ENCODE results near the gene ATOH1.

The ATOH1 gene

DNA sequence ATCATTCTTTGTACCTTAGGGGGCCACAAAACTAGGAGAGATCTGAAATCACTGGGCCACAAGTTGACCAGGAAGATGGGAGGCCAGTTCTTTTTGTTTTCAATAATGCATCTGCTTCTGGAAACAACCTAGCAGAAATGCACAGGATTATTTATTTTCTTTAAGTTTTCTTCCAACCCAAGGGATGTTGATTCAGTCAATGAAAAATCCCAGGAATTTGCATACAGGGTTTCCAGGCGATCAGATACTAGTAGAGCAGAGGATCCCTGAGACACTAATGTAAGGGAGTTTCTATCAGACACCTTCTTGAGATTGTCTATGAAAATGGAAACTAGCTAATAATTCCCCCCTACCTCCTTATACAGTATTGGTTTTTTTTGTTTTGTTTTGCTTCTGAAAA is 7.4 kb downstream of the ATOH1 start:
- peak; percentile 4 for DNase-seq

DNA sequence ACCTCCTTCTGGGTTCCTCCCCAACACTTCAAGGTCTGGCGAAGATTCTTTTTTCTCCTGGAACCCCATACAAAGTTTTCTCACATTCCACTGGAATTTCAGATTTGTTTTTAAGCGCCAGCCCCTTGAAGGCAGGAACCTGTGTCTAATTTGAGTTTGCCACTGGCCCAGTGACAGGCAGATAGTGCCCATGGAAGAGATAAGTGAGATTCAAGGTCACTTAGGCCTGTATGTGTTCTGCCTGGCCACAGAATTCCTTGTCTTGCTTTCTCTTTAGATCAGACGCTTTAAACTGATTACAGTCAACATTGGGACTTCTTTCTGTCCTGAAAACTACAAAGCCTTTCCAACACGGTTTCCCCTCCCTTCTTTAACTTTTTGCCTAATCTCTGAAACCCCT is 11.2 kb downstream of the ATOH1 start:
- DNase-seq: no peak

DNA sequence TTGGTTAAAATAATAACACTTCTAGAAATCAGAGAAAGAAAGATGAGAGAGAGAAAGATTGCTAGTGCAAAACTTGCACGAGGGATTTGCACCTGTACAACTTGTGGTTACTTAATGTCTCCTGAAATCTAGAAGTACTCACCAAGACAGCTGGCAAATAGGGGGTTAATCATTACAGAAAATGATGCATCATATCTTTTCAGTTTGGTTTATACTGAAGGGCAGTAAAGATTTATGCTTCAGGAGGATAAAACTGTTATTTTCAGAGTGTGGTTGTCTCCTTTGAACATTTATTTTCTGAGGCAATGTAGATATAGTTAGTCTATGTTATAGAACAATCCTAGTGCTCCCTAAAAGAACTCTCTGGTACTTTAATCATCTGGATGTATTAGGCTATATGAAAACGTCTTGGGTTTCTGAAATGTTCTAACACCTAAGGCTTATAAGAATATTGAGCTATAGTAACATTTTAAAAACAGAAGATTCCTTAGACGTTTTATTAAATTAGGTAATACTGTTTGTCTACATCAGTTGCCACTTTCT is 13.3 kb downstream of the ATOH1 start:
- no peak for DNase-seq

DNA sequence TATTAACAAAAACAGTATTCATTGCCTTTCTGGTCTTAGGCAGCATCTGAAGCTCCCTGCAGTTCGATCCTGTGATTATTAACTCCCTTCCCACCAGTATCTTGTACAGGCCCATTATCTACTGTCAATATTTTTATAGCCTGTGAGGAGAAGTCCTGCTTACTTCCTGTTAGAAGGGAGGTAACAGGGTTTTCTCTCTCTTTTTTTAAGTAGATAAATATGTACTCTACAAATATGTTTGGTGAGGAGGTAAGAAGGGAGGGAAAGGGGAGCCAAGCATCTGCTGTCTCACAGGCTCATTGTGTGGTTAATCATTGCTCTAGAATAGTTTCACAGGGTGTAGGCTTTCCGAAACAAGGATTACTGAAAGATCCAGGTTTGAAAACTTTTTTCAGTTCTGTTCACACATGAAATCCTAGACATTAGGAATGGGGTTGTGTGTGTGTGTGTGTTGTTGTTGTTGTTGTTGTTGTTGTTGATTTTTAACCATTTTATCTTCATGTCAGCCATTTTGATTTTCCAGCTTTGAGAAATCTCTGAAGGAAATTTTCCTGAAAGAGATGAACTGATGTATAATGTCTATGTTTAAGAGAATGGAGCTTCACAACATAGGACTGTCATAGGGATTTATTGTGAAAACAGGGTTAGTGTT is 14.2 kb downstream of the ATOH1 start:
- no peak for DNase-seq

DNA sequence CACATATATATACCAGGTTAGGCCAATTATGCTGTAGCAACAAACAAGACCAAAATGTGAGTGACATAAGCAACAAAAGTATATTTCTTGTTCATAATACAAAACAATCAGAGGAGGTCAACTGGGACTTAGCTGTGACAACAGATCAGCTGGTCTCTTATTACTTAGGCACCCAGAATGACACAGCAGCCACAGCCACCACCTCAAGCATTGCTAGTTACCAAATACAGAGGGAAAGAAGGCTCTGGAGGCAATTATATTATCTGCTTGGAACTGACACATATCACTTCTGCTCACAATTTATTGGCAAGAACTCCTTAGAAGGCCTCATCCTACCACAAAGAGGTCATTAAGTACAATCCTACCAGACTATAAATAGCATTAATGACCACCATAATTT is 15.2 kb downstream of the ATOH1 start:
- no peak for DNase-seq

DNA sequence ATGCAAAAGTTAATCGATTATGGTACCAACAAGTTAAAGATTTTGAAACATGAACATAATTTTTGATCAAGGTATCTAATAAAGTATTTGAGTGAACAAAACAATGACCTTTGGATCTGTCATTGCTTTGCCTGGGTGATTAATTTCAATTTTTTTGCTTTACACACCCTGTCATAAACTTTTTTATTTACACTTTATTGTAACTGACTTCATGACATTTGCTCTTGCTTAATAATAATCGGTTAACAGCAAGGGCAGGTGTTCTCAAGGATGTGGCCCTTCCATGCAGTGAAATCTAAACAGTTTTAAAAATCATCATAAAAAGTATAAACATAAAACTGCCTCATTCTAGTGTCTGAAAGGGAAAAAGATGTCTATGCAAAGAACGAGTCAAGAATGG is 24.1 kb downstream of the ATOH1 start:
- DNase-seq: no peak

DNA sequence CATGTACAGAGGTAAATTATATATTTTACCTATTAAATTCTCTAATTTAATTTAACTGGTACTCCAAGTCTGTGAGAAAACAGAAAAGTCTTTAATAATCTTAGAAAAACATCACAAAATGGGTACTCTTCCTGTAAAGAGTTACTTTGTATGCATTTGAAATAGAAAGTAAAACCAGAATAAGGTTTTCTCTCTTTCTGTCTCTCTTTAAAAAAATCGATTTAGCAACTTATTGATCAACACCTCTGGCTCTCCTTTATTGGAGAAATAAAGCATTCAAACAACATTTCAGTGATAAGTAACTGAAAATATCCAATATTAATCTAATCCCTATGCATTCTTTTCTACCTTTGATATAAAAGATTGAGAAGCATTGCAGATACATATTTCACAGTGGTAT is 27.4 kb downstream of the ATOH1 start:
- DNase-seq: no peak

DNA sequence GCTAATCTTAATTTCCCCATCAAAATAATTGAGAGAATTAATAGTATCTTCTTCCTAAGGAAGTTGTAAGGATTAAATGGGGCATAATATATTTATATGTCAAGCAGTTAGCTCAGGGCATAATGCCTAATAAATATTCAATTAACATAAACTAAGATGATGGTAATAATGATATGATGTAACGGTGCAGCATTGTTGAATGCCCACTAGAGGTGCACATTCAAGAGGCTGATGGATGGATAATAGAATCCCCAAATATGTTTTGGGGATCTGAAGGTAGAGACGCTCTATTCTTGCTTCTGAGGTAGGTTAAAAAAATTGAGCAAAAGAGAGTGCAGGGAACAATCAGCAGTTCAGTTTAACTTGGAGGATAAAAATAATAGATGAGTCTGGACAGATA is 37.1 kb downstream of the ATOH1 start:
- no peak for DNase-seq

DNA sequence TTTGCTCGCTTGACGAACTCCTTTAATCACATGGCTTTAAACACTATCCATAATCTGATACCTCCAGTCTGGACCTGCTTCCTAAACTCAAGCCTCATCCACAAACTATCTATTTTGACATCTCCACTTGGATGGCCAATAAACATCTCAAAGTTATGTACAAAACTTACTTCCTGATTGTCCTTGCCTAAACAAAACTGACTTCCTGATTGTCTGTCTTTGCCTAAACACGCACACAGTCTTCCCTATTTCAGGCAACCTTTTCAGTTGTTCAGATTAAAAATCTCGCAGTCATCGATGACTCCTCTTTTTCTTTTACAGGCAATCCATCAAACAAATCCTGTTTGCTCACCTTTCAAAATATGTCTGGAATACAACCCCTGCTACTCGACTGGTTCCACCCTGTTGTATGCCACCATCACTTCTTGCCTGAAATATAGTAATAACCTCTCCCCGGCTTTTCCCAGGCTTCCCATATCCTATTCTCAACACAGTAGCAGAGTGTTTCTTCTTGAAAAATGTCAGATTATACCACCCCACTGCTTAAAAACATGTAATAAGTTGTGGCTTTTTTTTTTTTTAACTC is 39.0 kb downstream of the ATOH1 start:
- no peak for DNase-seq

DNA sequence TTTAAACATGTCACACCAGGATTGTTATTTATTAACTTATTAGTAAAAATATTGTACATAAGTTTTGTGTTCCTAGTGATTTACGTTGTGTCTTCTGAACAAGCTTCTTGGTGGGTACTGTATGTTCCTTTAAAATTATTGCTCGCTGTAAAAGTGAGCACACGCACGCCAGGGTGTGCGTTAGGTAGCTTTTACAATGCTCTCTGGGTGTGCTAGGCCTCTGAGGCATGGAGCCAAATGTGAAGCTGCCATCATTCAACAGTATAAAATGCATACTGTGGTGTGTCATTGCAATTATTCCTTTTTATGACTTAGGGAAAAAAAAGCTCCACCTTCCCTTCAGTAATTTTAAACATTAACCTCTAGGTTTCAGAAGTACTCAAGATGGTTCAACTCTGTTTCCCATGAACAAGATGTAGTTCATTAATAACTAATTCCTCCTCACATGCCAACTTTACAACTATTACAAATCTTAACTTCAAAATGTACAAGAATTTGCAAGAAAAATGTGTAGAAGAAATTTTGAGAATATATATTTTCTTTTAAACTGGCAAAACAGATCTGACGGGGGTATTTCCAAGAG is 42.4 kb downstream of the ATOH1 start:
- DNase-seq: no peak

DNA sequence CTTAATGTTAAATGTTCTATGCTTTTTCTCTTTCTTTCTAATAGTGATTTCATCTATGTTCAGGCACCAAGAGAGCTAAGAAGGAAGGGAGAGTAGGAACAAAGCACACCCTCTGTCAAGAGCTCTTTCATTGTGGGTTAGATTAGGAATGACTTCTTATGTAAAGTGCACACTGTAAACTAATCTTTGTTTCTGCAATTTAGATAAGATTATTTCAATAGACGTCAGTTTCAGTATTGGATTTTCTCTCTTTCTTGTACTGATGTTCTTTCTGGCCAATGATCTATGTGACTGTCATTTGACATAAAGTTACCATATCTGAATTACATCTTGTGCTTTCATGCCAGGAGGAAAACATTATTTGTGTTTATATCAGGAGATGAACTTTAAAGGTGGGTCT is 48.2 kb downstream of the ATOH1 start:
- no peak for DNase-seq

DNA sequence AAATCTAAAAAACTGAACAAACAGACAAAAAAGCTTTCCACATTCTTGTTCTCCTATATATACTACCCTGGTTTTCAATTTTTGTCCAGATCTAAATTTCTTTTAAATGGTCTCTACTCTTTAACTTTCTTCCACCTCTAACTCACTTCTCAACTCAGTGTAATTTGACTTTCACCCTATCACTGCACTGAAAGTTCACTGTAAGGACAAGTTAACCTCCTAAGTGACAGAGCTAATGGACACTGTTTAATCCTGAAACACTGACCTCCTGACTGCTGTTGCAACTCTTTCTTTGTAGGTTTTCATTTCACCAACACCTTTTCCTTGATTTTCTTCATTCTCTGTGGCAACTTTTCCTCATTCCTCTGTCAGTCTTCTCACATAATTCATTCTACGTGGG is 50.0 kb downstream of the ATOH1 start:
- DNase-seq: no peak

DNA sequence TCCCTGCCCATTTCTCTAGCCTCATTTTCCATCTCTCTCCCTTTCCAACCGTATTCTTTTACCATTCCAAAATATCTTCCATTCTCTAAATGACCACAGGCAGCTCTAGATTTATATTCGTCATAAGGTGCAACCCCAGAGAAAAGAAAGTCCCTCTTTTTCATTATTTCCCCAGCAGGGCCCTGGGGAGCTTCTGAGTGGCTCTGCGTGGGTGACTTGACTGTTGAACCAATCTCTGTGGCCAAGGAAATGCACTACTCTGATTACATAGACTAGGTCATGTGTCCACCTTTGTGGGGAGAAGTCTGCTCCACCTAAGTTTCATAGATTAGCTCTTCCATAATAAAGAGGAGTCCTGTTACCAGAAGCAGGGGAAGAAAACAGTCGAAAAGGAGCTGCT is 51.4 kb downstream of the ATOH1 start:
- DNase-seq: no peak
